NOMO-1 (cell line): ENCODE measurements around the gene GBP4.
"Not testable (repeated sequence)": the region's sequence is repeated elsewhere in the genome, so short reads cannot be mapped to it uniquely, and the experiment has no call there.

ENCODE experiments used
- DNase-seq, 2 experiments: peaks; one replicate each; lab custom pipeline; 2025; ENCODE audit not compliant: unreplicated experiment in 2 of 2; lab: John Stamatoyannopoulos, UW

The GBP4 gene, protein sequence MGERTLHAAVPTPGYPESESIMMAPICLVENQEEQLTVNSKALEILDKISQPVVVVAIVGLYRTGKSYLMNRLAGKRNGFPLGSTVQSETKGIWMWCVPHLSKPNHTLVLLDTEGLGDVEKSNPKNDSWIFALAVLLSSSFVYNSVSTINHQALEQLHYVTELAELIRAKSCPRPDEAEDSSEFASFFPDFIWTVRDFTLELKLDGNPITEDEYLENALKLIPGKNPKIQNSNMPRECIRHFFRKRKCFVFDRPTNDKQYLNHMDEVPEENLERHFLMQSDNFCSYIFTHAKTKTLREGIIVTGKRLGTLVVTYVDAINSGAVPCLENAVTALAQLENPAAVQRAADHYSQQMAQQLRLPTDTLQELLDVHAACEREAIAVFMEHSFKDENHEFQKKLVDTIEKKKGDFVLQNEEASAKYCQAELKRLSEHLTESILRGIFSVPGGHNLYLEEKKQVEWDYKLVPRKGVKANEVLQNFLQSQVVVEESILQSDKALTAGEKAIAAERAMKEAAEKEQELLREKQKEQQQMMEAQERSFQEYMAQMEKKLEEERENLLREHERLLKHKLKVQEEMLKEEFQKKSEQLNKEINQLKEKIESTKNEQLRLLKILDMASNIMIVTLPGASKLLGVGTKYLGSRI

DNA sequence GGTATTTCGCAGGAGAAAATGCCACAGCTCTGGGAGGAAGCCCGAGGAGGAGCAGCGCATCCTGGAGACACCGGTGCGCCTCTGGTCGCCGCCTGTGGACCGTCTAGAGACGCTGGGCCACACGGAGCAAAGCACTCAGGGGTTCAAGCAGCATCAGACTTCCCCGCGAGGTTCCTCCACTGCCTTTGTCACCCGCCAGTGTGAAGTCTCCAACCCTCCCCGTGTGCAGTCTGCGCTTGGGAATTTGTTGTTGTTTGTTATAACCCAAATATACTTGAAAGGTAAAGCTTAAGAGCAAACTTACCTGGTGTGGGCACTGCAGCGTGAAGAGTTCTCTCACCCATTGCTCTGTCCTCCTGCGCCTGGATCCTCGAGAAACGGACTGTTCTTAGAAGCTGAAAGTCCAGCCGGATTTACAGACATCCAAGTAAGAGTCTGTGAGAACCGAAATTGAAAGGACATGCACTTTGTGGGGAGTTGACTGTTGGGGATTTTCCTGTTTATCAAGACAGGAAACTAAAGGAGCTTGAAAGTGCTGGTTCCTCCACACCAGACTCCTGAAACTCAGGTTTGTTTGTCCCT is at the start of gene GBP4:
TSS of gene GBP4 (minus strand) at position 452 of the 582 bp plus-strand sequence. CDS start at position 344, 108 bp downstream.
- peak; percentile 31 to 41 for DNase-seq

DNA sequence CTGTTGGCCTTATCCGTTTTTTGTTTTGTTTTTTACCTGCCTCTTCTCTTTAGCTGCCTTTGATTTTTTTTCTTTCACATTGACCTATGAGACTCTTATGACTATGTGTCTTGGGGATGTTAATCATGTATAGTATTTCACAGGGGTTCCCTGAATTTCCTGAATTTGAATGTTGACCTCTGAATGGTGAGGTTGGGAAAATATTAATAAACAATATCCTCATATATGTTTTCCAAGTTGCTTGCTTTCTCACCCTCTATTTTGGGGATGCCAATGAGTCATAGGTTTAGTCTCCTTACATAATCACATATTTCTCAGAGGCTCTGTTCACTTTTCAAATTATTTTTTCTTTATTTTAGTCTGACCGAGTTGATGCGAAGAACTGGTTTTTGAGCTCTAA is 44.3 kb upstream of the GBP4 start:
- DNase-seq = no peak

DNA sequence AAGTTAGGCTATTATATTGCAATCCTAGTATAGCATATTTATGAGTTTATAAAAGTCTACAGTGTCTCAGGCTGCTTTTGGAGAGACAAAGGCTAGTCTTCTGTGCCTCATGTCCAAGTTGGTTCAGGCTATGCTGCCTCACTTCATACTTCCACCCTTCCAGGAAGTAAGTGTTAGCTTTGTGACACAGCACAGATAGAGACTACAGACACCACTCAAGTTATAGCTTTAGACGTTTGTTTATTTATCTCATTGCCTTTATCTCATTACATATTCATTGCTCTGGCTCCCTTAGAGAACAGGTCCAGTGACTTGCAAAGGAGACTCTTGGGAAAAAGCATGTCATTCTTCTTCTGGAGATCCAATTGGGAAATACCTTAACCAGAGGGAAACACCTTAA is 22.6 kb upstream of the GBP4 start:
- no peak for DNase-seq

DNA sequence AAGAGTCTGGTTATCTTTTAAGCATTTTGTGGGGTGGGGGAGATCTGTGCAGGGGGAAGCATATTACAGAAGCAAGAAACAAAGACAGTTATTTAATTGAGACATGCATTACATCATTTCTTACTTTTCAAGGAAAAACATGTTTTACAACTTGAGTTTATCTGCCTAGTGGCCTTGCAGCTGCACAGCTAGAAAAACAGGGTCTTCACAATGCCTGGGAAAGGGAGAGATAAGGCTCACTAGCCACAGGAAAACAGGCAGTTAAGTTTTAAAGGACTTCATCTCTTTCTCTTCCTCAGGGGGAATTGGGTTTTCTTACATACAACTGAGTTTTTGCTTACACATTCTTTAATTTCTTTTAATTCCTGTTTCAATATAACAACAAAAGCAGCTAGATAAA is 21.1 kb upstream of the GBP4 start:
- DNase-seq = not testable (repeated sequence)

DNA sequence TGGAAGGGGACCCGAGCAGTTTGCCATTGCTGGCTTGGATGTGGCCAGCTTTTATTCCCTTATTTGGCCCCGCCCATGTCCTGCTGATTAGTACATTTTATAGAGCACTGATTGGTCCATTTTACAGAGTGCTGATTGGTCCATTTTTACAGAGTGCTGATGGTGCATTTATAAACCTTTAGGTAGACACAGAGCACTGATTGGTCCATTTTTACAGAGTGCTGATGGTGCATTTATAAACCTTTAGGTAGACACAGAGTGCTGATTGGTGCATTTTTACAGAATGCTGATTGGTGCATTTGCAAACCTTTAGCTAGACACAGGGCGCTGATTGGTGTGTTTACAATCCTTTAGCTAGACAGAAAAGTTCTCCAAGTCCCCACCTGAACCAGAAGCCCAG is 20.2 kb upstream of the GBP4 start:
- not testable (repeated sequence) for DNase-seq

DNA sequence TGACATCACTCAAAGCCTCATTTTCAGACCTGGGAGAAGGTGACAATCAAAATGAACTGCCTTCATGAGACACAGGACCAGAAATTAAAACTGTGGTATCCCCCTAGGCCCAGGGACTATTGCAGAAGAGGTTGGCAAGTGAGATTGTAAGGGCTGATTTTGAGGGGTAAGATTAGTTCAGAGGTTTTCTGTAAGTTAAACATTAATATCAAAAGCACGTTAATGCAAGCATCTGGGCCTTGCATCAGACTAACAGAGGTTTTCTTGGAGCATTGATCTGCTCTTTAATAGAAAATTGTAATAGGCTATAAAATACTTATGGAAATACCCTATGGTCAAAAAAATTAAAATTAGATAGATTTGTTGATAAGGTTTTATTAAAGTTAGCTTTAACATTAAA is 14.6 kb upstream of the GBP4 start:
- DNase-seq = no peak

DNA sequence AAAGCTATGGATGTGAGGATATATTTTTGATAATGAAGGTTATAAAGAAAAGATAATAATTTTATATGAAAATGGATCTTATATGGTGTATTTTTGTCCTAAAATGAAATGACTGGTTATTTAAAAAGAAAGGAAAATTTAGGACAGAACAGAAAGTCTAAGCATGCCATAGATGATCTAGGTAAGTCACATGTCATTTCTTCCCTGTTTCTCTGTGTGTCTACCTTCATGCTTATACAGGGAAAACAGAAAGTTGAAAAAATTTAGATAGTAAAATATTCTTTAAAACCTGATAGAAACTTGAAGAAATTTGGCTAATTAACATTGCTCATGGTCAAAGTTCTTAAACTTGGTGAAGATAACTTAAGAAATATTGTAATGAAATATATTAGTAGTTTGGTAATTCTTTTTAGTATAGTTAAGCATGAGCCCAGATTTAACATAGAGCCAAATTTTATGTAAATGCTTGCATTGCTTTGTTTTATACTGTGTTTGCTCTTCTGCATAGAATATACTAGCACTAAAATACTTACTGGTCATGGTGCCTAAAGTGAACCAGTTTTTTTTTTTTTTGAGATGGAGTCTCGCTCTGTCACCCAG is 12.4 kb upstream of the GBP4 start:
- no peak for DNase-seq

DNA sequence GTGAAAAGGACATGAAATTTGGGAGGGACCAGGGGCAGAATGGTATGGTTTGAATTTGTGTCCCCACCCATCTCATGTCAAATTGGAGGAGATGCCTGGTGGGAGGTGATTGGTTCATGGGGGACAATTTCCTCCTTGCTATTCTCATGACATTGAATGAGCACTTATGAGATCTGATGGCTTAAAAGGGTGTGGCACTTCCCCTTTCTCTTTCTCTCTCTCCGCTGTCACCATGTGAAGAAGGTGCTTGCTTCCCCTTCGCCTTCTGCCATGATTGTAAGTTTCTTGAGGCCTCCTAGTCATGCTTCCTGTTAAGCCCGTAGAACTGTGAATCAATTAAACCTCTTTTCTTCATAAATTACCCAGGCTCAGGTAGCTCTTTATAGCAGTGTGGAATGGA is 7.6 kb upstream of the GBP4 start:
- DNase-seq = peak; percentile 6 to 49

DNA sequence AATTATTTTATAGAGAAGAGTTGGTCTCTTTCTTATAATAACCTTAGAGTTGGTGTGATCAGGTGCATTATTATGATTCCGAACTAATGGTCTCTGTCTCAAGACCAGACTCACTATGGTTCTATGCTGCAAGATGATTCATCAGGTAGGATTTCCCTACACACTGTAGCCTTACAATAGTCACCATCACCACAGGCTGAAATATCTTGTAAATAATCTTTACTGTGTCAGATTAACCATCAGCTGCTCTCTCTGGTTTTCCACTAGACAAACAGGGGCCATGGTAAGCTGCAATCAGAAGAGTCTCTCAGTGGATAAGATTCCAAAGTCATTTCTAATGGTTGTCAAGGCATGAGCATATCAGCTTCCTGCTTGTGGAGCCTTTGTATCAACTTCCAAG is 4.4 kb upstream of the GBP4 start:
- DNase-seq = no peak

DNA sequence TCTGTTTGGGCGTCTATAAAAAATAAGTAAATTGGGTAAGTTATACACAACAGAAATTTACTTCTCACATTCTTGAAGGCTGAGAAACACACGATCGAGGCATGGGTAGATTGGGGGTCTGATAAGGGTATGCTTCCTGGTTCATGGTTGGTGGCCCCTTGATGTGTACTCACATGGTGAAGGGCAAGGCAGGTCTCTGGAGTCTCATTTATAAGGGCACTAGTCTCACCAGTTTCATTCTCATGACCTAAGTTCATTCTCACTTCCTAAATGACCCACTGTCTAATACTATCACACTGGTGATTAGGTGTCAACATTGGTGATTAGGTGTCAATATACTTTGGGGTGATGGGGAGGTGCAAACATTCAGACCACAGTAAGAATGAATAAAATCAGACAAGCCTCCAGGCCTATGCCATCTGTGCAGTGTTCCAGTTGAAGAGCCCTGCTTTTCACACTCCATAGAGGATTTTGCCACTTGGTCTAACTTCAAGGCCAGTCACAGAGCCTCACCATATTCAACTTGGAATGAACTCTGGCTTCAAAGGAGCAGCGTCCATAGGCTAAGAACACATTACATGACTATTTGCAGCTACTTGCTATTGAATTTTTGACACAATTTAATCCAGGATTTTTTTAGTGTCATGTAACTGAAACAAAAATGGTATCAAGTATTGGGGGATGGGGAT is 2.5 kb upstream of the GBP4 start:
- no peak for DNase-seq

DNA sequence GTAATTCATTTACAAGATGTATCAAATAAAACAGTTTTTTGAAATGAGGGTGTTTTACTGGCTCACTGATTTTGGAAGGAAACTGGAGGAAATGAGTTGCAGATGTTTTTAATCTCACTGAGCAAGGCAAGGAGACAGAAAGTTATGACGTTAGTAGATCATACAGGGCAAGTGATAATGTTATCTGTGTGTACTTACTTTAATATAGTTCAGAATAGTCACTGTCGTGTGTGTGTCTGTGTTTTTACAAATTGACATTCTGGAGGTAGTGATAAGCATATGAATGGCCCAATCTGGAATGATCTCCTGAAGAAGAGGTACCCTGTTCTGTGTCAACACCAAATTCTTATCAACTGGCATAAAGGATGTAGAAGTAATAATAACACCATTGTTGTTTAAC is 1.9 kb upstream of the GBP4 start:
- DNase-seq = no peak

DNA sequence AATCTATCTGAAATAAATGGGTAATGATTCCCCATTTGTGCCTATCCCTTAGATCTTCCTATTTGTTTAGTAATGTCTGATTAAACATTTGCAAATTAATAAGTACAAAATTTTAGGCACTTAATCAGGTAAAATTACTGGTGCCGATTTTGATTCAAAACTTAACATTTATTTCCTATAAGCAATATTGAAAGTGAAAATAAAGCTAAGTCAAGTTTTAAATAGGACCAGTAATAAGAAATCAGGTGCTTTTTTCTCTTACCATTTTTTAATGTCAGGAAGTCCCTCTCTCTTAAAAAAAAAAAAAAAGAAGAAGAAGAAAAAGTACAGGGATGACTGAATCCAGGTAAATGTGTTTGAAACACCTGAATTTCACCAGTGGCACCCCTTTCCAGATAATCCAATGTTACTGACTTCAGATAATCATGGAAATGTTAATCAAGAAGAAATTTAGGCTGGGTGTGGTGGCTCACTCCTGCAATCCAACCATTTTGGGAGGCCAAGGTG is 836 bp upstream of the GBP4 start:
- peak in 1 of 2 experiments; percentile 3 for DNase-seq

DNA sequence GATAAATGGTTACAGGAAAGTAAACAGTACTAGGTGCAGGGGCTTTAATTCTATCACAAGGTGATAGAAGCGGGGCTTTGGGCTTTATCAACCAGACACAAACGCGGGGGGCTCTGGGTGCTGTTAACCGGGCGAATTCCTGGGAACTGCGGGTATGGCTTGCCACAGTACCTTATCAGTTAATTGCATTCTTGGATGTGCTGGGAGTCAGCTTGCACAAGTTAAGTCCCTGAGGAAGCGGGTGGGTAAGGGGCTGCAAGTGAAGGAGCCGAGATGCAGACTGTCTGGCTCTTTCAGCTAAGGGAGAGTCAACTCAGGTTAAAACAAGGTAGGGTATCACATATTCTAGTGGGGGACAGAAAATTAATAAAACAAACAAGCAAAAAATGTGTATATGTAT is 661 bp downstream of the GBP4 start:
- no peak for DNase-seq

DNA sequence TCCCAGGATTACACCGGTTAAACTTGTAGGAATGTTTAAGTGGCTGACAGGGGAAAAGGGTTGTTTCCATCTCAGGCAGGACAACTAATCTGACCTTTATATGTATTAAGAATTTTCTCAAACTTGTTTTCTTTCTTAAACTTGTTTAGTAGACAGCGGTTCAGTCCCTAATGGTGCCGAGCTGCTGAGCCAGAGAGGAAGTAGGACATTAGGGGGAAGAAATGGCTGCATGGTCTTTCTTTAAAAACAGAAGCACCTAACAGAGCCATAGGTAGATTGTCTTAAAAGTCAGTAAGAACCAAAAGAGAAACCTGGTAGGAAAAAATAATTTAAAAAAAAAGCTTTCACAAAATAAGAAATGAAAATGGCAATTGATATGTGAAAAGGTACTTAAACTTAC is 3.3 kb downstream of the GBP4 start:
- DNase-seq = no peak

DNA sequence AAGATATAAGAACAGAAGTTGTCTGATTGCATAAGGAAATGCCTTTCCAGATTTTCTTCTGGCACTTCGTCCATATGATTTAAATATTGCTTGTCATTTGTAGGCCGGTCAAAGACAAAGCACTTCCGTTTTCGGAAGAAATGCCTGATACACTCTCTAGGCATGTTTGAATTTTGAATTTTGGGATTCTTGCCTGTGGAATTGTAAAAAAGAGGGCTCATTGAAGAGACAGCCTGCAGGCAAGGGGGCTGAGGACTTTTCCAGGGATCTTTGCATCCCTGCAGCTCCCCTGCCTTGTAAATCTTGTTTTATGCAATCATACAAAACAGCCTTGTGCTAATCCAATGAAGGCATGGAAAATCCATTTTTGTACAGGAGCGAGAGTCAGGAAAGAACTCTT is 7.4 kb downstream of the GBP4 start:
- no peak for DNase-seq

DNA sequence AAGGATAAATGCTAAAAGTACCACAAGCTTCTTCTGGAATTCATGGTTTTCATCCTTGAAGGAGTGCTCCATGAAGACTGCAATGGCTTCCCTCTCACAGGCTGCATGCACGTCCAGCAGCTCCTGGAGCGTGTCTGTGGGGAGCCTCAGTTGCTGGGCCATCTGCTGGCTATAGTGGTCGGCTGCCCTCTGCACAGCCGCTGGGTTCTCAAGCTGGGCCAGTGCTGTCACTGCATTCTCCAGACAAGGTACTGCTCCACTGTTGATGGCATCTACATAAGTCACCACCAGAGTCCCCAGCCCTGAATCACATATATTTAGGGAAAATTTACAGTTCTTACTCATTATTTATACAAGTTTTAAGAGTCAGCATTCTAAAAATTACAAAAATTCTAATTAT is 8.7 kb downstream of the GBP4 start:
- no peak for DNase-seq

DNA sequence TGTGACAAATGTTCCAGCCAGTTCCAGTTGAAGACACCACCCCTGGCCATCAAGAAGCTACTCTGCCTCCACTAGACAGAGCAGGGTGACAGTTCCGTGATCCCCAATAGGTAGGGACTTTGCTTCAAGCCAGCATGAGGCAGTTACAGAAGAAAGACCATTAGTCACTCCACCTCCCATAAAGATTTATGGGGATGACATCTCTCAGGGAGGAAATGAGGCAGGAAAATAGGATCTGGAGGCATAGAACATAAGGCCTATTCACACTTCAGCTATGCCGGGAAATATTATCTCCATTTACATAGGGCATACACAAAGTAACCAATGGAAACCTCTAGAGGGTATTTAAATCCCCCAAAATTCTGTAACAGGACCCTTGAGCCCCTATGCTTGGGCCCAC is 19.4 kb downstream of the GBP4 start:
- DNase-seq = no peak

DNA sequence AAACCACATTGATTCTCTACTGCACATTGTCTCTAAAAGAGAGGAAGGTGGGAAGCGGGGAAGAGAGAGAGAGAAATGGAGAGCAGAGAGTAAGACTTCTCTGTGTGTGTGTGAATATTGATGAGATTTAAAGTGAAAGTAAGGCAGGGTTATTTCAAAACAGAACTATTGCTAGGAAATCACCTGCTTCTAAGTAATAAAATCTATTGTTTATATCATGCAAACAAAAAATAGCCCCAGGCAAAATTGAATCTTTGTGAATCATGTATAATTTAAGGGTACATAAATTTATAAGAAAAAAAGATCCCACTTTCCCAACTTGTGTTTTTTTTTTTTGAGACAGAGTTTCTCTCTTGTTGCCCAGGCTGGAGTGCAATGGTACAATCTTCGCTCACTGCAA is 21.8 kb downstream of the GBP4 start:
- no peak for DNase-seq

DNA sequence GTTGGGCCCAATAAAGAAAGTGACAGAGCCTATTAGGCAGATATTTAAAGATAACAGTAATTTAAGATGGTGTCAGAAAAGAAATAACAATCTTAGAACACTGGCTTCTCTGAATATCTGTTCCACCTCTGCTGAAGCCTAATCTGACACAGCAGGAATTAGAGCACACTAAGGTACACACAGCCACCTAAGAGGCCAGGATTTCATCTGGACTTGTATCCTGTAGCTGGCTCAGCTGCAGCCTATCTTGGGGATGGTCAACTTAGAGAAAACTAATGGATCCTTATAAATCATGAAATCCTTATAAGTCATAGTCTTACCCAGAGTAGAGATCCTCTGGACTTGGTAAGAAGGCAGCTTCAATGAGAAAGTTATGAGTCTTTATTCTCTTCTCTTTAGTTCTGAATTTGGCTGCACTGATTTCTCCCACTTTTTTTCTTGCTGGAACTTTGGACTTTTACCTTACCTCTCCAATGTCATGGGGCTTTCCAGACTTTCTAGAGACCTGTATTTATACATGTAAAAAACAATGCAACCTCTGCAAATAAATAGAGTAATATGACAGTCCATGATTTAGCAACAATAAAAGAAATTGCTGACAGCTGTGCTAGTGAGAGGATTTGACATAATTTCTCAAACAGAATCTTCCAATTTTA is 23.0 kb downstream of the GBP4 start, which contains the start of gene GBP7:
TSS of gene GBP7 (minus strand) at position 403 of the 656 bp plus-strand sequence. CDS start 4,068 bp downstream, outside the sequence.
- DNase-seq = no peak

DNA sequence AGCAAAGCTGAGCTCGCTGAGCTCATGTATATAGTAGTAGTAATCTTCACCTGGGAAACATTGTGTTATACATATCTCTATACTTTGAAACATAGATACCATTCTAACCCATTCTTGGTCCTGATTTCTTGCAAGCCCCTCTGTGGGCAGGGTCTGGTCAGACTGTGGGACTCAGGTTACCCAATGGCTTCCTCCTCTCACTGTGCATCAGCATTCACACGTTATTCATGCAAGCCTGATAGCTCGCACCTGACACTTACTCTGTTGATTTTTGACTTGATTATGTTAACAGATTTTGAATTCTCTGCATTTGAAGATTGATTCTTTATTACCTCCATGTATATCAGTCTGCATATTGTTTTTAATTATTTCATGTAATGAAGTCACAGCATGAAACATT is 24.3 kb downstream of the GBP4 start:
- no peak for DNase-seq
